Measurements from ENCODE around the gene PRKCH.
A peak's percentile ranks its signal among the peaks of the same experiment; 100 is the strongest.

The PRKCH gene

DNA sequence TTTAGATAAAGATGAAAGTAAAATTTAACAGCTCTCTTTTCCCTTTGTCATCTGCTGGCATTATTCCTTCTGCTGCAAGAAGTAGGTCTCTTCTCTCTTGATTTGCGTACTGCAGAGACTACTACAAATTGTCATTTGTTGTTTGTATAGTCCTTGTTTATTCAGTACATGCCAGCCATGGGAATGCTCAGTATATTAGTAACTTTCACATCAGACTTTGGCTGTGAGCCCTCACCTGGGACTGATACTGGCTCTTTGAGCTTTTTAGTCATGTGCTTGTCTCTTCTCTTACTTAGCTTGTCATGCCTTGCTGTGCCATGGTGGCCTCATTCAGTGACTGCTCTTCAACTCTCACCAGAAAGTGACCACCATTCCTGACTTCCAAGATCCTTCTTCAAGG, 169.8 kb downstream of the PRKCH start:
- Histone ChIP-seq H3K4me1 (ENCODE audit: insufficient read depth, low read length) (no peaks in the 10 kb centered on the region), H3K9ac (ENCODE audit: low read depth, low read length) (no peak overlapping the region), H3K4me3 (ENCODE audit: low read length) (no peak overlapping the region), H3K9me3 (ENCODE audit: insufficient read depth, low read depth, low read length) (no peaks in the 10 kb centered on the region), H3K27ac (ENCODE audit: low read length) (no peak overlapping the region), H3K27me3 (ENCODE audit: insufficient read depth, low read length) (no peaks in the 10 kb centered on the region), H3K36me3 (ENCODE audit: insufficient read depth, low read depth, low read length) (no peaks in the 10 kb centered on the region)

DNA sequence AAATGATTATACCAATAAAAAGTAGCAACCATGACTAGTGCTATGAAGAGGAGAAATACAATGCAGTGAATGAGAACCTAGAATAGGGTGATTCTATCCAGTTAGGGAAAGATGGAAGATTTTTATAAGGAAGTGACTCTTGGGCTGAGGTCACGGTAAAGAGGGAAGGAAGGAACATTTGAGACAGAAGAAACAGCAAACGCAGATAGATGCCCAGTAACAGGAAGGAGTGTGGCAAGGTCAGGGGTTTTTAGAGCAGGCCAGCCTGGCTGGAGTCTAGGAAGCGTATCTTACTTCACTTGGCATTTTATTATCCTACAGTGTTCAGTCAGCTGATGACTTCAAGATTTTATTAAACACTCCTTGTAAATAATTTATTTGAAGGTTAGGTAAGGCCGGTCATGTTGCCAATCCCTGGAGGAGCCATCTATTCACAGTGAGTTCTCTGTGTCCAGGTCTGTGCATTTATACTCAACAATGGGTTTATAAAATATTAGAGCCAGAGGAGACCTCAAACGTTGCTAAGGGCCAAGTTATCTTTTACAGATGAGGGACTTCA, 170.6 kb downstream of the PRKCH start:
- H3K9me3 ChIP-seq (ENCODE audit: insufficient read depth, low read depth, low read length) = no peaks in the 10 kb centered on the region
- H3K4me3 ChIP-seq (ENCODE audit: low read length) = no peak overlapping the region
- no peak overlapping the region for H3K9ac ChIP-seq (ENCODE audit: low read depth, low read length)
- H3K27ac ChIP-seq (ENCODE audit: low read length) = no peak overlapping the region
- no peaks in the 10 kb centered on the region for H3K4me1 ChIP-seq (ENCODE audit: insufficient read depth, low read length)
- no peaks in the 10 kb centered on the region for H3K27me3 ChIP-seq (ENCODE audit: insufficient read depth, low read length)
- no peaks in the 10 kb centered on the region for H3K36me3 ChIP-seq (ENCODE audit: insufficient read depth, low read depth, low read length)

DNA sequence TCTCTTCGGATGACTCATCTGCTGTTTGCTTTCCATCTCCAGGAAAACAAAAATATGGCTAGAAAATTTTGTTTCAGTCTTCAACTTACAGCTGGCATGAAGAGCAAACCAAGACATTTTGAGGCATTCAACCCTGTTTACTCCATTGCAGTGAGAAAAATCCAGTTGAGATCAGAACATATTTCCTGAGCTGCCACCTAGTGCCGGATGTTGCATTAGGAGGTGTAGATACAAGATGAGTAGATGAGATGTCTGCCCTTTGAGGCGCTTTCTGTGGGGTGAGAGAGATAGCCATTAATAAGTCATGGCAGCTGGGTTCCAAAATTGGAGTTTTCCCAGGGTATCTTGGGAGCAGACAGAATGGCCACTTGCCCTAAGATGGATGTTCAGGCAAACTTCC, 171.1 kb downstream of the PRKCH start:
- H3K9ac ChIP-seq (ENCODE audit: low read depth, low read length) = no peak overlapping the region
- H3K27me3 ChIP-seq (ENCODE audit: insufficient read depth, low read length) = no peaks in the 10 kb centered on the region
- H3K4me1 ChIP-seq (ENCODE audit: insufficient read depth, low read length) = no peaks in the 10 kb centered on the region
- H3K27ac ChIP-seq (ENCODE audit: low read length) = no peak overlapping the region
- no peaks in the 10 kb centered on the region for H3K36me3 ChIP-seq (ENCODE audit: insufficient read depth, low read depth, low read length)
- H3K9me3 ChIP-seq (ENCODE audit: insufficient read depth, low read depth, low read length) = no peaks in the 10 kb centered on the region
- H3K4me3 ChIP-seq (ENCODE audit: low read length) = no peak overlapping the region

DNA sequence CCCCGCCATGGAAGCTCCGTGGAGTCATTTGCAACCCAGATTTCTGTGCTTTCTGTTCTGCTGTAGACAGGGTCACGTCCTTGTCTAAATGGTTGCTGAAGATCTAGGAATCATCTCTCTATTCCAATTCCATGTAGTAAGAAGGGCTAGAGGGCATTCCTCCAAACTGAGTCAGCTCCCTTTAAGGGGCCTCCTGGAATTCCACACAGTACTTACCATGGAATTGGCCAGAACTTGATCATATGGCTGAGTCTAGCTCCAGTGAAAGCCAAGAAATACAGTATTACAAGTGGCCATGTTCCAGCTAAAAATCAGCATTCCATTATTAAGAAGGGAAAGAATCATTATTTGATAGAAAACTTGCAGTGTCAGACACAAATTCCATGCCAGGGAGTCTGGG, 171.9 kb downstream of the PRKCH start:
- H3K9me3 ChIP-seq (ENCODE audit: insufficient read depth, low read depth, low read length) = no peaks in the 10 kb centered on the region
- H3K4me3 ChIP-seq (ENCODE audit: low read length) = no peak overlapping the region
- H3K4me1 ChIP-seq (ENCODE audit: insufficient read depth, low read length) = 0 out of 2 replicates have a peak, but pooled peaks cover under 1% of the 10 kb centered on the region
- no peaks in the 10 kb centered on the region for H3K36me3 ChIP-seq (ENCODE audit: insufficient read depth, low read depth, low read length)
- no peaks in the 10 kb centered on the region for H3K27me3 ChIP-seq (ENCODE audit: insufficient read depth, low read length)
- no peak overlapping the region for H3K9ac ChIP-seq (ENCODE audit: low read depth, low read length)
- no peak overlapping the region for H3K27ac ChIP-seq (ENCODE audit: low read length)

GRCh38 chr14:61494018-61494417, 172.6 kb downstream of the PRKCH start:
- Histone ChIP-seq H3K4me3 (ENCODE audit: low read length) (no peak overlapping the region), H3K27me3 (ENCODE audit: insufficient read depth, low read length) (no peaks in the 10 kb centered on the region), H3K9ac (ENCODE audit: low read depth, low read length) (no peak overlapping the region), H3K4me1 (ENCODE audit: insufficient read depth, low read length) (peaks cover 8% of the 10 kb centered on the region), H3K9me3 (ENCODE audit: insufficient read depth, low read depth, low read length) (no peaks in the 10 kb centered on the region), H3K27ac (ENCODE audit: low read length) (no peak overlapping the region), H3K36me3 (ENCODE audit: insufficient read depth, low read depth, low read length) (no peaks in the 10 kb centered on the region)

DNA sequence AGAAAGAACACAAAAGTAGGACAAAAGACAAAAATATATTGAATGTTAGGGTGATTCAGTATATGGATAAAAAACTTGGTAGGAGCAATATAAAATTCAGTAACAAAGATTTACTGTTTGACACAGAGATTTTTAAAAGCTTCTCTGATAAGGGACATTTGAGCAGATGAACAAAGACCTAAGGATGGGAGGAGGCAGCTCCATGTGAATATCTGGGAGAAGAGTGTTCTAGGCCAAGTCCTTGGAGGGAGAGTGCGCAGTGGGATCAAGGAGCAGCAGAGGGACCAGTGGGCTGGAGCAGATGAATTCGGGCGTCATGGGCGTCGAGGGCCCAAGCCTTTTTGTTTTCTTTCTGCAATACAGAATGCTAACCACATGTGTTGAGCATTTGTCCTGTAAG, 174.4 kb downstream of the PRKCH start:
- peaks cover 18% of the 10 kb centered on the region for H3K4me1 ChIP-seq (ENCODE audit: insufficient read depth, low read length)
- no peaks in the 10 kb centered on the region for H3K27me3 ChIP-seq (ENCODE audit: insufficient read depth, low read length)
- no peaks in the 10 kb centered on the region for H3K9me3 ChIP-seq (ENCODE audit: insufficient read depth, low read depth, low read length)
- no peak overlapping the region for H3K9ac ChIP-seq (ENCODE audit: low read depth, low read length)
- no peaks in the 10 kb centered on the region for H3K36me3 ChIP-seq (ENCODE audit: insufficient read depth, low read depth, low read length)
- no peak overlapping the region for H3K27ac ChIP-seq (ENCODE audit: low read length)
- H3K4me3 ChIP-seq (ENCODE audit: low read length) = no peak overlapping the region

DNA sequence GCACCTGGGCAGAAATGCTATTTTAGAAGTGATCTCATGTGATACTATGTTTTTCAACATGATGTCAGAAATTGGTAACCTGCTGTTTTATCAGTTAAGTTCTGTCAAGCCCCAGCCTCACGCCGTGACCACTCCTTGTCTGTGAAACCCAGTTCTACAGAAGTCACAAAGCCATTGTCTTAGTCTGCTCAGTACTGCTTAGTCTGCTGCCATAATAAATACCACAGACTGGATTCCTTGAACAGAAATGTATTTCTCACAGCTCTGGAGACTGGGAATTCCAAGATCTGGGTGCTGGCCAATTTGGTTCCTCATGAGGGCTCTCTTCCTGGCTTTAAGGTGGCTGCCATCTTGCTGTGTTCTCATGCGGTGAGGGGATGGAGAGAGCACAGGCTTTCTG, 176.9 kb downstream of the PRKCH start:
- Histone ChIP-seq H3K27me3 (ENCODE audit: insufficient read depth, low read length) (no peaks in the 10 kb centered on the region), H3K27ac (ENCODE audit: low read length) (no peak overlapping the region), H3K4me3 (ENCODE audit: low read length) (no peak overlapping the region), H3K4me1 (ENCODE audit: insufficient read depth, low read length) (peaks cover 39% of the 10 kb centered on the region), H3K9ac (ENCODE audit: low read depth, low read length) (peak overlapping the region; percentile 31; the same call in 1 of the 2 replicates), H3K36me3 (ENCODE audit: insufficient read depth, low read depth, low read length) (no peaks in the 10 kb centered on the region), H3K9me3 (ENCODE audit: insufficient read depth, low read depth, low read length) (no peaks in the 10 kb centered on the region)

DNA sequence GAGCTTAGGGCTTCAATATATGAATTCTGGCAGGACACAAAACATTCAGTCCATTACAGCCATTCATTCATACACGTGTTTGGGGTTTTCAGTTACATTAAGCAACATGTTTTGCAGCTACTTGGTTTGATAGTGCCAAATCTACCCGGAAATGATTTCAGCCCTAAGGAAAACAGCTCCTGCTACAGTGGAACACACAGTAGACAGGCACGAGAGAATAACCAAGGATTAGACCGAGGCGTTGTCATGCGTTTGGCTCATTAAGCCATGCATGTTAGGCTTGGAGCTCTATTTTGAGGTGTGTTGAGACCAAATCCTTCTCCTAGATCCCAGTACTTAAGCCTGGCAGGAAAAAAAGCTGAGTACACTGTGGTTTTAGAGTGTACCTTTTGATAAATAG, 177.4 kb downstream of the PRKCH start:
- Histone ChIP-seq H3K27ac (ENCODE audit: low read length) (no peak overlapping the region), H3K9me3 (ENCODE audit: insufficient read depth, low read depth, low read length) (no peaks in the 10 kb centered on the region), H3K9ac (ENCODE audit: low read depth, low read length) (peak overlapping the region; percentile 31; the same call in 1 of the 2 replicates), H3K27me3 (ENCODE audit: insufficient read depth, low read length) (no peaks in the 10 kb centered on the region), H3K4me3 (ENCODE audit: low read length) (no peak overlapping the region), H3K36me3 (ENCODE audit: insufficient read depth, low read depth, low read length) (no peaks in the 10 kb centered on the region), H3K4me1 (ENCODE audit: insufficient read depth, low read length) (peaks cover 44% of the 10 kb centered on the region)

DNA sequence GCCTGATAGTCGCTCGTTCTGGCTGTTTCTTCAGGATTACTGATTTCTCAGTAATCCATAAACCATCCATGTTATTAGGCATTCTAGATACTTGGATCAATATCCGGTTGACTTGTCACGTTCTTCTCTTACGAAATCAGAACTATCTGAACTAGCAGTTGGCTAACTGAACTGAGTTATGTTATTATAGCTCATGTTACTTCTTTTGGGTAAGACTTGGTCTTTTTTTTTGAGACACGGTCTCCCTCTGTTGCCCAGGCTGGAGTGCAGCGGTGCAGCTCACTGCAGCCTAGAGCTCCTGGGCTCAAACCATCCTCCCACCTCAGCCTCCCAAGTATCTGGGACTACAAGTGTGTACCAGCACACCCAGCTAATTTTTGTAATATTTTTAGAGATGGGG, 178.6 kb downstream of the PRKCH start:
- Histone ChIP-seq H3K4me3 (ENCODE audit: low read length) (no peak overlapping the region), H3K27ac (ENCODE audit: low read length) (no peak overlapping the region), H3K9ac (ENCODE audit: low read depth, low read length) (no peak overlapping the region; the same call in 1 of the 2 replicates), H3K27me3 (ENCODE audit: insufficient read depth, low read length) (no peaks in the 10 kb centered on the region), H3K4me1 (ENCODE audit: insufficient read depth, low read length) (peaks cover 45% of the 10 kb centered on the region), H3K36me3 (ENCODE audit: insufficient read depth, low read depth, low read length) (no peaks in the 10 kb centered on the region), H3K9me3 (ENCODE audit: insufficient read depth, low read depth, low read length) (no peaks in the 10 kb centered on the region)

DNA sequence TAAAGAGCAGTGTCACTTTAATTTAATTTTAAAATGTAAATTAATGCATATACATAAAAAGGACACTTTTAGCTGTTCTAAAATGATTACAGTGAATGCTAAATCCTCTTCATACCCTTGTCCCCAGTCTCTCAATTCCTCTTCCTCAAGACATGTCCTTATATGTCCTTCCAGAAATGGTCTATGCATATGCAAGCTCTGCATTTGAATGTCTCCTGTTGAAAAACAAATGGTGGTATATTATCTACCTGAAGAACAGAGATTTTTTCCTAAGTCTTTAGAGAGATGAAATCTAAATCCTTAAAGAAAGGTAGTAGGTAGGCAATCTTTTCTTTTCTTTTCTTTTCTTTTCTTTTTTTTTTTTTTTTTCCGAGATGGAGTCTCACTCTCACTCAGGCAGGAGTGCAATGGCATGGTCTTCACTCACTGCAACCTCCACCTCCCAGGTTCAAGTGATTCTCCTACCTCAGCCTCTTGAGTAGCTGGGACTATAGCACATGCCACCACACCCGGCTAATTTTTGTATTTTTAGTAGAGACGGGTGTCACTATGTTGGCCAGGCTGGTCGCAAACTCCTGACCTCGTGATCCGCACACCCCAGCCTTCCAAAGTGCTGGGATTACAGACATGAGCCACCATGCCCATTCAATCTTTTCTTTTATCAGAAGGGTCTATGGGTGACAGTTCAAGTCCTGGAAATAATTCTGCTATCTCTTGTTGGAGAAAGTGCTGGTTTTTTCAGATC, 180.5 kb downstream of the PRKCH start:
- H3K27ac ChIP-seq (ENCODE audit: low read length) = peak overlapping the region; percentile 49
- no peak overlapping the region for H3K4me3 ChIP-seq (ENCODE audit: low read length)
- H3K4me1 ChIP-seq (ENCODE audit: insufficient read depth, low read length) = peaks cover 58% of the 10 kb centered on the region
- H3K27me3 ChIP-seq (ENCODE audit: insufficient read depth, low read length) = no peaks in the 10 kb centered on the region
- H3K9ac ChIP-seq (ENCODE audit: low read depth, low read length) = peak overlapping the region; percentile 63; the same call in 1 of the 2 replicates
- H3K36me3 ChIP-seq (ENCODE audit: insufficient read depth, low read depth, low read length) = no peaks in the 10 kb centered on the region
- no peaks in the 10 kb centered on the region for H3K9me3 ChIP-seq (ENCODE audit: insufficient read depth, low read depth, low read length)

DNA sequence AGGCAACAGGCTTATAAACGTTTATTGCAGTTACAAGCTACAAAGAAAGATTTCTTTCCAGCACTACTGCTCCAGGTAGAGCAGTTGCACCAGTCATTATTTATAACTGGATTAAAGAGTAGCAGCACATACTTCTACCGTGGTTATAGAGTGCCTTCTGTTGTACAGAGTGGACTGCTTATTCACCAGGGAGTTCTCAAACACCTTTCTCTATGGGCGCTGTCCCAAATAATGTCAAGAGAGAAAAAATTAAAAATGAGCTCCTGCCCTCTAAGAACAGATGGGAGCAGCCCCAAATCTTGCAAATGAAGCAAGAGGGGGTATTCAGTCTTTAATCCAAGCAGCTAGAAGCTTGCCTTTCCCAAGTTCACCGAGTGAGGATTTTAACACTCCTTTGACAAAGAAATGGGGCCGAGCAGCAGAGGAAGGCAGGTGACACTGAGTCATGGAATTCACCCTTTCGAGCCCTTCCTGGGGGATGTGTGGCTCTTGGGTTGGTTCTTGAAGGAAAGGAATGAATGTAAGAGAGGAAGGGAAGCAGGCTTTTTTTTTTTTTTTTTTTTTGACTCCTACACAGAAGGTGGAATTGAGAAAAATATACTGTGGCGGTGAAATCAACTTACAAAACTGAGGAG, 181.2 kb downstream of the PRKCH start:
- Histone ChIP-seq H3K36me3 (ENCODE audit: insufficient read depth, low read depth, low read length) (no peaks in the 10 kb centered on the region), H3K4me1 (ENCODE audit: insufficient read depth, low read length) (peaks cover 58% of the 10 kb centered on the region), H3K27ac (ENCODE audit: low read length) (peak overlapping the region; percentile 49), H3K27me3 (ENCODE audit: insufficient read depth, low read length) (no peaks in the 10 kb centered on the region), H3K9ac (ENCODE audit: low read depth, low read length) (peak overlapping the region; percentile 63; the same call in 1 of the 2 replicates), H3K9me3 (ENCODE audit: insufficient read depth, low read depth, low read length) (no peaks in the 10 kb centered on the region), H3K4me3 (ENCODE audit: low read length) (no peak overlapping the region; the same call in 1 of the 2 replicates)

Data from iPS-20b (cell line).